GM12874 (cell line): ENCODE results near the gene FBXO11.

Source experiments
- TF ChIP-seq, protein P1 (sequence below): IDR thresholded peaks from 2 replicates; pipeline ENCODE4 v1.5.1; 2011; ENCODE audit warnings: low read depth, mild to moderate bottlenecking, control low read depth, low read length, moderate library complexity; ENCODE audit not compliant: insufficient read depth

The FBXO11 gene

DNA sequence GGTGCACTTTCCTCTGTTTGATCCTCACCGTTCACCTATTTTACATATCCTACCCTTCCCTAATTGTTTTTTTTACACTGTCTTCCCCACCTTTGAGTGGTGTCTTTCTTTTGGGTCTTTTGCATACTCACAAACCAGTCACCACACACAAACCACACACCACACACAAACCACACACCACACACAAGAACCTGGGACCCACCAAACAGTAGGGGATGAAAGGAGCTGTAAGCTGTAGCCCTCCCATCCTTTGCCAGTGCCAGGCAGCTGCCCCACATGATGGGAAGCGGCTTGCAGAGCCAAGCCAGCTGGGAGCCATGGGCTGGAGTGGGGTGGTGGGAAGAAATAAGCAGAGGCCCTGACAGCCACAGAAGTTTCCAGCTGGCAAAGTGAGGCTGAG lies 162.2 kb downstream of the FBXO11 start:
- TF ChIP-seq, protein P1, sequence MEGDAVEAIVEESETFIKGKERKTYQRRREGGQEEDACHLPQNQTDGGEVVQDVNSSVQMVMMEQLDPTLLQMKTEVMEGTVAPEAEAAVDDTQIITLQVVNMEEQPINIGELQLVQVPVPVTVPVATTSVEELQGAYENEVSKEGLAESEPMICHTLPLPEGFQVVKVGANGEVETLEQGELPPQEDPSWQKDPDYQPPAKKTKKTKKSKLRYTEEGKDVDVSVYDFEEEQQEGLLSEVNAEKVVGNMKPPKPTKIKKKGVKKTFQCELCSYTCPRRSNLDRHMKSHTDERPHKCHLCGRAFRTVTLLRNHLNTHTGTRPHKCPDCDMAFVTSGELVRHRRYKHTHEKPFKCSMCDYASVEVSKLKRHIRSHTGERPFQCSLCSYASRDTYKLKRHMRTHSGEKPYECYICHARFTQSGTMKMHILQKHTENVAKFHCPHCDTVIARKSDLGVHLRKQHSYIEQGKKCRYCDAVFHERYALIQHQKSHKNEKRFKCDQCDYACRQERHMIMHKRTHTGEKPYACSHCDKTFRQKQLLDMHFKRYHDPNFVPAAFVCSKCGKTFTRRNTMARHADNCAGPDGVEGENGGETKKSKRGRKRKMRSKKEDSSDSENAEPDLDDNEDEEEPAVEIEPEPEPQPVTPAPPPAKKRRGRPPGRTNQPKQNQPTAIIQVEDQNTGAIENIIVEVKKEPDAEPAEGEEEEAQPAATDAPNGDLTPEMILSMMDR: no peak

DNA sequence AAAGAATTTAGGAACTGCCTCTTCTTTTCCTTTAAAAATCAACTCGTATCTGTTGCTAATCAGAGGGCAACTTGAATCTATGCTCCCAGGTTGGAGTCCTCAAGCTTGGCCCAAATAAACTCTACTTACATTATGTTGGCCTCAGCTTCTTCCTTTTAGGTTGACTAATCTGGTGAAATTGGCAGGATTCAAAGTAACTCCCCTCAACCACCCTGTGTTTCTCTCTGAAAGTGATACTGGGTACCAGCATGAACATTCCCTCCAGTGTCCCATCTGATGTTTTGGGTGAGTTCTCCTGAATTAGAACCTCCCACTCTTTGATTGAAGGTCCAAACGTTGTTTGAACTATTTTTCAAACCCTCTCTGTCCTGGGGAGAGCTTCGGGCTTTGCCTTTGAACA lies 164.7 kb downstream of the FBXO11 start:
- TF ChIP-seq, protein P1: no peak

DNA sequence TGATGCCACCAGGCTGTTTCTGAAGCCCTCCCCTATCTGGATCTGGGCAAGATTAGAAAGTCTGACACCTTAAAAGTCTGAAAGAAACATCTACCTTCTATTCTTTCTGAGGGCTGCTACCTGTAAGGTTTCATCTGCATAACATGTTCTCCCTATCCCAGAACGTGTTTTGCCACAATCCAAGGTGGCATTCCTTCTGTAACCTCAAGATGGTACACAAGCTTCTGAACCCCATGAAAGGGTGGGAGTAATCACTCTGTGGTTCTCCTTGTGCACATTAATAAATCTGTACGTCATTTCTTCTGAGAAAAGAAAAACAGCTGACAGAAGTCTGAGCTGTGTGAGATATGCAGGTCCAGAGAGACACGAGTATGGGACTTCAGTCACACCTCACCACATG lies 165.2 kb downstream of the FBXO11 start:
- TF ChIP-seq, protein P1: no peak
